Right cardiac atrium (tissue), 5 donors: Measurements from ENCODE around the gene MIP. TPM values are rescaled to one million over a fixed set of nuclear protein-coding genes. Genes with fewer than 3 reads are reported as not detected.
"Not testable (repeated sequence)": the region's sequence is repeated elsewhere in the genome, so short reads cannot be mapped to it uniquely, and the experiment has no call there.

Experiments used
- ATAC-seq, 2 donors: fragments of 200-7000 bp; cut with Tn5 transposase; one replicate each; pipeline versions ENCODE4 v1.8.0 to v1.9.1; 2020; ENCODE audit warnings: moderate library complexity in 2 of 2, mild to moderate bottlenecking in 1 of 2
- DNase-seq, 3 donors: peaks; one replicate each; pipeline ENCODE4 v3.0.0-alpha.2; 2020
- H3K27ac ChIP-seq: one replicate; pipeline ENCODE4 v1.5.1; 2013; ENCODE audit warnings: mild to moderate bottlenecking, low read length, control low read depth, moderate library complexity
- H3K27me3 ChIP-seq: one replicate; pipeline ENCODE4 v1.6.1; 2013; ENCODE audit not compliant: control insufficient read depth, insufficient read depth
- H3K4me1 ChIP-seq: one replicate; pipeline ENCODE4 v1.6.1; 2013; ENCODE audit warnings: low read length; ENCODE audit not compliant: control insufficient read depth, insufficient read depth
- H3K4me3 ChIP-seq: one replicate; pipeline ENCODE4 v1.5.1; 2013; ENCODE audit warnings: low read length, control low read depth
- H3K9me3 ChIP-seq: one replicate; pipeline ENCODE4 v1.6.1; 2013; ENCODE audit warnings: low read length; ENCODE audit not compliant: control insufficient read depth
- WGBS: extraction: QIAGEN DNeasy Blood & Tissue Kit; methylation state at CpG from one replicate; pipeline ENCODE4 v1.1.7; 2013; 5-methylcytosine and 5-hydroxymethylcytosine counted together
- intact Hi-C, 4 donors: fragments of 100-400 bp; cut with DNase I; formaldehyde crosslinking; loops; one replicate each; pipeline versions ENCODE4 v1.11.0 to v1.14.0; 2022 to 2023
- long read RNA-seq, 4 donors: library from polyadenylated mRNA; unstranded; transcript quantifications; one replicate each; pipeline ENCODE4 v2.0.0, GENCODE V29; 2020 to 2021
- polyA plus RNA-seq: library from polyadenylated mRNA; stranded (reverse); fragments of 200-250 nt; gene quantifications from one replicate; pipeline ENCODE4 v1.2.3, GENCODE V29; 2013
- total RNA-seq, 4 donors: library from RNA; stranded (reverse); fragmentation: NEBNext Ultra II Directional; extraction: Animal tissue kit (Norgen Biotek cat#: 25700); gene quantifications; one replicate each; pipeline ENCODE4 v1.2.1, GENCODE V29; 2021
- donor health status: healthy with polysubstance abuse.
- donor health status: DM: no; HTN: yes; CAD: no.
- donor health status: DM: no; HTN: no; CAD: no.
- donor health status: DM: no; HTN: yes; CAD: no; lungs with severe emphysema.
- donor health status: DM: yes; HTN: yes; CAD: no.

Gene MIP
- under 1 TPM in 3 of 4 donors, not detected in 1; 0.14 to 0.34 (median 0.25) TPM for total RNA-seq
- polyA plus RNA-seq = 0.14 TPM
- long read RNA-seq, donor 1 = 0 reads
- long read RNA-seq, donor 2, partial matches to known transcripts = 0 of 1 reads
- long read RNA-seq, donor 2, other reads (novel, unspliced or antisense) = 1 of 1 reads
- long read RNA-seq, donor 3 = 0 reads
- long read RNA-seq, donor 4 = 0 reads

GRCh38 chr12:56454557-56454956 is at the start of gene MIP:
TSS of gene MIP (minus strand) at chr12:56454657. CDS start at chr12:56454613, 44 bp downstream.
- Histone ChIP-seq H3K4me1 (no peaks in the 10 kb centered on the region), H3K9me3 (no peaks in the 10 kb centered on the region), H3K27ac (no peak within 1 kb of the TSS), H3K4me3 (no peak within 1 kb of the TSS), H3K27me3 (no peaks in the 10 kb centered on the region)
- ATAC-seq (no peak), DNase-seq (no peak)
- 84% methylated on average over 5 of the region's 5 CpGs for WGBS
- intact Hi-C loops = loop anchor here in 1 of 4 donors (10.0 kb wide), 1 partner anchor 100 kb away; no protein-coding TSS in a partner anchor

- H3K27ac ChIP-seq, H3K27me3 ChIP-seq, H3K4me3 ChIP-seq, intact Hi-C loops, H3K9me3 ChIP-seq, DNase-seq, ATAC-seq, H3K4me1 ChIP-seq: not testable (repeated sequence)
- WGBS = 83% methylated on average over 13 of the region's 13 CpGs
These were observed 45.4 kb upstream of the MIP start for GRCh38 chr12:56499879-56500278.

- H3K9me3 ChIP-seq, H3K4me1 ChIP-seq, ATAC-seq, H3K27ac ChIP-seq, H3K4me3 ChIP-seq, intact Hi-C loops, H3K27me3 ChIP-seq, DNase-seq: not testable (repeated sequence)
- WGBS = 82% methylated on average over 9 of the region's 9 CpGs
These were observed 45.0 kb upstream of the MIP start for GRCh38 chr12:56499452-56499851.

GRCh38 chr12:56498126-56498902 is 43.9 kb upstream of the MIP start:
- ATAC-seq, H3K27ac ChIP-seq, intact Hi-C loops, H3K9me3 ChIP-seq, H3K4me3 ChIP-seq, H3K4me1 ChIP-seq, H3K27me3 ChIP-seq, DNase-seq: not testable (repeated sequence)
- 86% methylated on average over 14 of the region's 14 CpGs for WGBS

- ATAC-seq, H3K27me3 ChIP-seq, H3K9me3 ChIP-seq, intact Hi-C loops, H3K4me1 ChIP-seq, H3K4me3 ChIP-seq, H3K27ac ChIP-seq: not testable (repeated sequence)
- peak; percentile 69 to 80 (median 71) for DNase-seq
- 6% methylated on average over 17 of the region's 17 CpGs for WGBS
These were observed 42.2 kb upstream of the MIP start for GRCh38 chr12:56496704-56497103.

- ATAC-seq, H3K4me3 ChIP-seq, H3K27ac ChIP-seq, intact Hi-C loops, H3K4me1 ChIP-seq, H3K9me3 ChIP-seq, H3K27me3 ChIP-seq: not testable (repeated sequence)
- 96% methylated on average over 27 of the region's 27 CpGs for WGBS
- DNase-seq = peak in 1 of 3 donors; percentile 59
These were observed 40.0 kb upstream of the MIP start for GRCh38 chr12:56494481-56494880.

GRCh38 chr12:56494106-56494415 is 39.6 kb upstream of the MIP start:
- not testable (repeated sequence) for H3K27me3 ChIP-seq

GRCh38 chr12:56493409-56494105 is 39.1 kb upstream of the MIP start:
- H3K4me3 ChIP-seq, ATAC-seq, H3K27ac ChIP-seq, DNase-seq, H3K4me1 ChIP-seq, H3K27me3 ChIP-seq, H3K9me3 ChIP-seq, intact Hi-C loops: not testable (repeated sequence)
- WGBS = 90% methylated on average over 31 of the region's 31 CpGs

More at GRCh38 chr12:56494106-56494415, 39.6 kb upstream of the MIP start:
- ATAC-seq, H3K9me3 ChIP-seq, DNase-seq, H3K27ac ChIP-seq, H3K4me3 ChIP-seq, intact Hi-C loops, H3K4me1 ChIP-seq: not testable (repeated sequence)
- 96% methylated on average over 15 of the region's 15 CpGs for WGBS

GRCh38 chr12:56490360-56490759 is 35.9 kb upstream of the MIP start:
- ATAC-seq (no peak), DNase-seq (no peak)
- Histone ChIP-seq H3K27ac (no peak overlapping the region), H3K4me1 (no peaks in the 10 kb centered on the region), H3K27me3 (no peaks in the 10 kb centered on the region), H3K4me3 (no peak overlapping the region), H3K9me3 (no peaks in the 10 kb centered on the region)
- intact Hi-C loops = no loop called here

- no peak within 1 kb of the TSS for H3K27ac ChIP-seq
These were observed 33.8 kb upstream of the MIP start, which contains the start of gene GLS2 for GRCh38 chr12:56488041-56488955. TSS of gene GLS2 (minus strand) at chr12:56488161. CDS start at chr12:56488118, 43 bp downstream.

More at GRCh38 chr12:56488041-56488955, 33.8 kb upstream of the MIP start, which contains the start of gene GLS2:
- peak; percentile 76 to 90 (median 89) for DNase-seq
- peak; percentile 98 to 99 for ATAC-seq
- Histone ChIP-seq H3K4me3 (peak within 1 kb of the TSS; percentile 64), H3K4me1 (no peaks in the 10 kb centered on the region), H3K9me3 (no peaks in the 10 kb centered on the region), H3K27me3 (no peaks in the 10 kb centered on the region)
- intact Hi-C loops = no loop called here
- 18% methylated on average over 59 of the region's 59 CpGs for WGBS
